ENCODE data around the gene SNCA.

Gene SNCA

DNA sequence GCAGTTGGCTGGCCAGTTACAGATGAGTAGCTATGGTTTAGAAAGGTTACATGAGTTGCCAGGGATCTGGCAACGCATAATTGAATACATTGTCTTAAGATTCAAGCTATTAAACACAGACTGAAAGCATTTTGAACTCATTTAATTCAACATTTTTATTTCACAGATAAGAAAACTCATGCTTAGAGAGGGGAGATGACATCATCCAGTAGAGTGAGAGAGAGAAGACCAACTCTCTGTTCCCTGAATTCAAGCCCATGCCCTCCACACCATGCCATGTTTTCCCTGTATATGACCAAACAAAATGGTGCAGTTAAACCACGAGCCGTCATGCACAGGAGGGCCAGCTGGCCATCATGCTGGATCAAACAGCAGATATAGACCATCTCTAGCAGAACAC, 22.6 kb downstream of the SNCA start:
- DNase-seq (ENCODE audit: low read depth), result no peak

DNA sequence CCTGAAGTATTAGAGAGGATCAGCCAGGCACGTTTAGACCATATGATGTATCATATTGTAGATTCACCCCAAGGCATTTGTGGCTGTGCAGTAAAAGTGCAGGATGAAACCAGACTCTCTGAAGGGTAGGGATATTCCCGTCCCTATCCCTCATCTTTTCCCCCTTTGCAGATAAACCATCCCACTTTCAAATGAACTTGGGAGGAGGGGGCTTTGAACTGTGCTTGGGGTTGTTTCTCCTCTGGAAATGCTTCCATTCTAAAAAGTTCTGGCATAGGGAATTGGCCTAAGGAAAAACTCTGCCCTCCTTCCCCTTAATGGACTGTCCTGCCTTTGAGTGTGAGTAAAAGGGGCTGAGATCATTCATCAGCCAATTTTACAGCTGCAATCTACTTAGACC, 23.8 kb downstream of the SNCA start:
- DNase-seq (ENCODE audit: low read depth), result no peak

DNA sequence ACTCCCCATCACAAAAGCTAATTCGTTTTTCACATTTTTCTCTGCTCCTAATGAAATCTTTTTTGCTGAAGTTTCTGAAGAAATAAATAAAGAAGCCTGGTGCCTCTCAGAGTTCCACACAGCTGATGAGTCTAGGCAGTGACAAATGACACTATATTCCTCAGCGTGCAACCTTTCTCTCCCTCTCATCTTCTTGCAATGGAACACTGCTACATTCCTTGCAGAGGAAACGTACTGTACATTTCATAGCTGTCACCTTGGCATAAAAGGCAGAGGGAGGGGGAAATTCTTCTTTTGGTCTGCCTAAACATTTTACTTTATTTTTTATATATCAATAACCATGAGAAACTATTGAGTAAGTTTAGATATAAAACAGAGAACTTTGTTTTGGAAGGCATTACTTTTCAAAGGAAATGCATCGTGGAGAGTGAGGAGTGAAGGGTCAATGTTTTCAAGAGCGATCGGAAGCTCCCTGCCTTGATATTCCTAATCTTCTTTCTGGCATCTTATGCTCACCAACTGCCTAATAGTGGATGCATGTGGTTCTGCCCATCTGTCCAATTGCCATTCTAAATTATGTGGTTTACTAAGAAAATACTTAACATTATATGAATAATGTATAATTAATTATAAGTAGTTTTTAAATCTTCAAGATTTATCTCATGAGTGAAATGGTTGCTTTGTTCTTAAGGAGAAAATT, 29.4 kb downstream of the SNCA start:
- DNase-seq (ENCODE audit: low read depth), result no peak

DNA sequence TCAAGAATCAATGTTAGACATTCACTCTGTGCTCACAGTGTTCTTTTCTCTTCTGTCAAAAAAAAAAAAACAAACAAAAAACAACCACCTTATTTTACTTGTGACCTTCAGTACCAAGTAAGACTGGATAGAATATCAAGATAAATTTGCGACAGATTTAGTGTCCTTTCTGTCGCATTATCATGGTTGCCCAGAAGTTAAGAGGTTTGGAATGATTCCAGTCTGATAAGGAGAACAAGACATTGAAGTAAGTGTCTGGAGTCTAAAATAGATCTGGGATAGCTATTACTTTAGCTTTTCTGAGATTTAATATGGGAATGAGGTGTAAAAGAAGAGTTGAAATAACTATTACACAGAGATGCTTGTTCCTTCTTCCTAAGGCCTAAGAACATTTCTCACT, 31.7 kb downstream of the SNCA start:
- no peak for DNase-seq (ENCODE audit: low read depth)

DNA sequence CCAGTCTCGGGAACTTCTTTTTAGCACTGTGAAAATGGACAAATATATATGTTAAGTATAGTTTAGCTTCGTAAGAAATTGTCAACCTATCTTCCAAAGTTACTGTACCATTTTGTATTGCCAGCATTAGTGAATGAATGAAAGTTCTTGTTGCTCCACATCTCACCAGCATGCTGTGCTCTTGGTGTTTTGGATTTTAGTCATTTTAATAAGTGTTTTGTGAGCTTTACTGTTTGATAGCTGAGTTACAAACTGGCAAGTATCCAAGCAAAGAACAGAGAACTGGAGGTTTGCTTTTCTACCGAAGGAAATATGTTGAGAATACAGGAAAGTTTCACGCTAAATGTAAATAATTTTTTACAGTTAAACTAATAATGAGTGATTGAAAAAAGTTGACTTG, 33.0 kb downstream of the SNCA start:
- DNase-seq (ENCODE audit: low read depth), result no peak

DNA sequence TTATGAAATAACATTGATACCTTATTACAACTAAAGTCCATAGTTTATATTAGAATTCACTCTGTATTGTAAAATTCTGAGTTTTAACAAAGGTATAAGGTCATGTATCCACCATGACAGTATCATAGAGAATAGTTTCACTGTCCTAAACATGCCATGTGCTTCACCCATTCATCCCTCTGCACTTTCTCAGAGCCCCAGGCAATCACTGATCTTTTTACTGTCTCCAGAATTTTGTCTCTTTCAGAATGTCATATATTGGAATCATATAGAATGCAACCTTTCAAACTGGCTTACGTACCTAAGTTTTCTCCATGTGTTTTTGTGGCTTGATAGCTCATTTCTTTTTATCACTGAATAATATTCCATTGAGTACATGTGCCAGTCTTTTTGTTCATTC, 33.9 kb downstream of the SNCA start:
- no peak for DNase-seq (ENCODE audit: low read depth)

DNA sequence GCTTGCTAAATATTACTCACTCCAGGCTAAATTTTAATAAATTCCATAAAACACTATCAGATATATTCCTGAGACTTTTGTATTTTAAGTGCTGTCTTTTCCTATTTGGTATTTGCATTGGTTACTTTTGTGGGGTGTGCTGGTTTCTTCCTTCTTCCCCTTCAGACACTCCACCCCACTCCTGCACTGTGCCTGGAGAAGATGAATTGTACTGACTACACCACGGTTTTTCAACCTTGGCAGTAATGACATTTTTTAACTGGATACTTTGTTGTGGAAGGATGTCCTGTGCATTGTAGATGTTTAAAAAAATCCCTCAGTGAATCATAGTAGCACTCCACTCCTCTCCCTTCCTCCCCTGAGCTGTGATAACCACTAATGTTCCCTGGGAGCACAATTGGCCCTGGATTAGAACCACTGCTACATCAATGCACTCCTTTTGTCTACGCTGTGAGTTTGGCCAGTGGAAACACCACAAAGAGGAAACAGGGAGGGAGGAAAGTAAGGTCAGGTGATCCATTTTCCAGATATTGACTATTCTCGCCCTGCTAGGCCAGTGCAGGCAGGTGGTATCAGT, 36.3 kb downstream of the SNCA start:
- DNase-seq (ENCODE audit: low read depth), result no peak

DNA sequence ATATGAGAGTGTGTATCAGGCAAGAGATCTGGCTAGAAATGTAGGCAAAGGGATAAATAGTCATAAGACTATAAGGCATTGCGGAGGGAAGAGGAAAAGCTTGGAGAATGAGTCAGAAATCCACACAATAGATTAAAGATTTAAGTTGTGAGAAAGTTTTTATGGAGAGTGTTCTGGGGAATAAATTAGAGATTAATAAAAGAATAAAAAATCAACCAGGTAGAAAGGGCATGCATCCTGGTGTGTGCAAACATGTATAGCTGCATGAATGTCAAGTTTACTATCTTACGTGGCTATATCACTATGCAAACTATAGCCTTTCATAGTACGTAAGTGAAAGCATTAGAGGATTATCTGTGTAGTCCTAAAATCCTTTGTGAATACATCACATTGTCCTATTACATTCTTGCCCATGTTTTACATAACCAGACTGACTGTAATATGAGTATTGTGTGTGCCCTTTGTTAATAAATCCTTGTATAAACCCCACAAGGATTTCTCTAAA, 36.9 kb downstream of the SNCA start:
- DNase-seq (ENCODE audit: low read depth), result no peak

DNA sequence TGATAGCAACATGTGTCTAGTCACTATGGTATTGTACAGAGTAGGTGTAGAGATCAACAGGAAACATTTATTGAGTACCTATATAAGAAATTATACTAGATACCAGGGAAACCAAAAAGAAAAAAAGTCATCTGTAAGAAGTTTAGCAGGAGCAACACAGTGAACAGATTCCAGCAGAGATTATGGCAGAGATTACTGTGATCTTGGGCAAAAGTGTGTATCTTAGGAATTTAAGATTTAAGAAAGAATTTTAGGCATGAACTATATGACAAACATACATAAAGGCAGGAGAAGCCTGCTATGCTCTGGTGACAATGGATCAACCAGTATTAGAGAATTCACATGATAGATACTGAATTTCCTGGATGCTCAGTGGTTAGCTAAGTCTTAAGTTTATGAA, 37.9 kb downstream of the SNCA start:
- no peak for DNase-seq (ENCODE audit: low read depth)

DNA sequence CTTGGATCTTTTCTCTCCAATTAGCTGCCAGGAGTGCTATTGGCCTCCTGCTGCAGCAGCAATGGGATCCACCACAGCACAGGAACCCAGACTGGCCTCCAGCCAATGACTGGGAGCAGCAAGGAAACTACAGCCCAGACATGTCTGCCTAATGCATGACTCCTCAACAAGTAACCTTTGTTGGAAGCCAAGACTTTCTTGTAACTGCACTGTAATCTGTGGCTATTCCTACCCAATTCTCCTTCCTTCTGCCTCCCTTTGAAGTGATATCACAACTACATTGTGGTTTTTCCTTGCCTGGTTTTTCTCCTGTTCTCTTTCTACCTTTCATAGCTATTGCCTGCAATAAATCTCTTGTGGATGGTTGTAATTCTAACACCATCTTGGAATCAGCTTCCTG, 39.8 kb downstream of the SNCA start:
- DNase-seq (ENCODE audit: low read depth), result no peak

DNA sequence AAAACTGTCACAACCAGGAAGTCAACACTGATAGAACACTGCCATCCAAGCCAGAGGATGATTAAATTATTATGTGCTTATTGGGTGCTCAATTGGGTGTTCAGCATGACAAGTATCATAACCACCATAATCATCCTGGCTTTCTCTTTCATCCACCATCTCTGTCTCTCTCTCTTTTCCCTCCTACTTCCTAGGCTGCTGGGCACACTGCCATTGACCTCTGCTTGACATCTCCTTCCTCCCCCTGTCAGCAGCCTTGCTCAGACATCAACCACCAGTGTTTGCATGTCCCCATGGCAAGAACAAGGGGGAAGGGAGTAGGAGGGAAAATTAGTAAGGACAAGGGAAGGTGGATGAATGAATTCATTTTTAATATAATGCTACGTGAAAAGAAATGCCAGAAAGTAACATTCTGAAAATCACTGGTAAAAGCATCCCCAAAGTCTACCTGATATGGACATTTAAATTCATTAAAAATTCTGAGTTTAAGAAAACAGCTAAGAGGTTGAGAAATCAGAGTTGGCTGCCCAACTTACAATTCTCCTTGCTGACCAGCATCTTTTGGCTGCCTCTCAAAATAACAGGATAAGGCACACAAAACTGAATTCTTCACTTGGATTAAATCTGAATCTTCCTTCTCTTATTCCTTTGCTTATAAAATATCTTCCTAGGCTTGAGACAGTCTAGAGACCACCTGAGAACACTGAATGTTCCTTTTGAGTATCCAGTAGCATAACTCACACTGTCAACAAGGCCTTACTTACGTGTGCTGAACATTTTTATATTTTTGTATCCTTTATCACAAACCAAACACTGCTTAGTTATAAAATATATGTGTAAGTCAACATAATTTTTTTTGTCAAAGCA, 48.5 kb downstream of the SNCA start:
- DNase-seq (ENCODE audit: low read depth), result no peak

DNA sequence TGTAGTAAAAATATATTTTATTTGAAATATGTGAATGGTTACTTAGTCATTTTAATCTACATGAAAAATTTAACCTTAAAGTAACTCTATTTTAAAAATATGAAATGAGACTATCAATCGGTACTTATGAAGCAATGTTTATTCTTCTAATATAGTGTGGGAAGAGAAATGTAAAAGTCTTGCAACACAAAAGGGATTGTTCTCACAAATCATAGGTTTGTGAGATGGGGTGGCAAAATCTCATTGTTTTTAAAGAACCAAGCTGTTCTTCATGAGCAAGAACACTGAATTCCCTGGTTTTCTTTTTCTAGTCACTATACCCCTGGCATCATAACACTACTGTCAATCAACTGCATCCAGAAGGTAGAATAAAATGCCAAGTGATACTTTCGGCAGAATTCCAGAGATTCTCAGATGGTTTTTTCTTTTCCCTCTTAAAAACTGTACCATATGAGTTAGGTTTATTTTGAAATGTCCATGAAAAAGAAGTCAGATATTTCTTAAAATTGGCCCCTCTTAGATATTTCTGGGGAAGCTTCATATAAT, 52.2 kb downstream of the SNCA start:
- no peak for DNase-seq (ENCODE audit: low read depth)

DNA sequence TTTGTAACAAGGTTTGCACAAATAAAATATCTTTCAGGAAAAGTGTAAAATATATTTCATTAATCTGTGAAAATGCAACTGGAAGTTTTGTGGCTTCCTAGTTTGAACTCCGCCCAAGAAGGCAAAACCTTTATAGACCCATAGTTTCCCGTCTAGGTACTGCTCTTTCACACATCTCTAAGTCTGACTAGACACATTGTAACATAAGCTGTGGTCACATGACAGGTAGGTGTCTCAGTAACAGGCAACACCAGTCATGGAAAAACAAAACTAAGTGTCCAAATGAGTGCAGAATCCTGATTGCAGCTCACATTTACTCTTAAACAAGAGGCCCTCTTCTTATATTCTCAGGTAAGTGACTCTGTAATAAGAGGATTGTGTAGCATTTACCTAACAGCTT, 55.6 kb downstream of the SNCA start:
- no peak for DNase-seq (ENCODE audit: low read depth)

DNA sequence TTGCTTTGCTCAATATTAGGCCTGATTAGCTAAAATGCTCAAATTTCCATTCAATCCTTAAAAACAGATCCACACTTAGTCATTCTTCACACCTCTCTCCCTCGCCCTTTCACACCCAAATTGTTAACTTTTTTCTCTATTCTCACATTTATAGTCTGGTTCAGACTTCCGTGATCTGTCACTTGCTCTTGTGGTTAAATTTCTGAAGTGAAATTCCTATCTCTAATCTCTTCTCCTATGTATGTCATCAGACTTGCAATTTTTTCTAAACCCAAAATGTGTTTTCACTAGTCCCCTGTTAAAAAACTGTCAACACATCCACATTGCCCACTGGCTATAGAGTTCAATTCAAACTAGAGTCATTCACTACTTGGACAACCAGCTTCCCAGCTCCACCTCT, 63.2 kb downstream of the SNCA start:
- DNase-seq (ENCODE audit: low read depth), result no peak

DNA sequence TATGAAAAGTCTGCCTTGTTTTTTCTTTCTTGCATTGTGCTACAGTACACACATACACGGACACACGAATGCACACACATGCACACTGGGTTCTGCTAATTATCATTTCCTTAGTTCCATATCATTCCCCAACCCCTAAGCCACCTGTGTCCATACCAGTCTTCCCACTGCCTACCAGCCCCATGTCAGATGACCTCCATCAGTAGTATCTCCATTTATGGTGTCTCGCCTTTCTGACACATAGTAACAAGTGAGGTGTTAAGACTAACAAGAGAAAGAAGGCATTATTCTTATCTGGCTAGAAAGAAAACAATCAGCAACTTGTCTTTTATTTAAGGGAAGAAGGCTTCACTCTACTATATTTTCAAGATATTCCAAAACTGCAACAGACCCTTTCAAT, 67.1 kb downstream of the SNCA start:
- DNase-seq (ENCODE audit: low read depth), result no peak

DNA sequence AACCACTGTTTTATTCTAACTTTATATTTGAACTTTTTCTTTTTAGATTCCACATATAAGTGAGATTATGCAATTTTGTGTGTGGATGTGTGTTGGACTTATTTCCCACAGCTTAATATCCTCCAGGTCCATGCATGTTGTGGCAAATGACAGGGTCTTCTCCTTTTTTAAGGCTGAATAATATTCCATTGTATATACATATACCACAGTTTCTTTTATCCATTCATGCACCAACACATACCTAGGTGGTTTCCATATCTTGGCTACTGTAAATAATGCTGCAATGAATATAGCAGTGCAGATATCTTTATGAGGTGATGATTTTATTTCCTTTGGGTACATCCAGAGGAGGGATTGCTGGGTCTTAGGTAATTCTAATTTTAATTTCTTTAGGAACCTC, 69.0 kb downstream of the SNCA start:
- no peak for DNase-seq (ENCODE audit: low read depth)

DNA sequence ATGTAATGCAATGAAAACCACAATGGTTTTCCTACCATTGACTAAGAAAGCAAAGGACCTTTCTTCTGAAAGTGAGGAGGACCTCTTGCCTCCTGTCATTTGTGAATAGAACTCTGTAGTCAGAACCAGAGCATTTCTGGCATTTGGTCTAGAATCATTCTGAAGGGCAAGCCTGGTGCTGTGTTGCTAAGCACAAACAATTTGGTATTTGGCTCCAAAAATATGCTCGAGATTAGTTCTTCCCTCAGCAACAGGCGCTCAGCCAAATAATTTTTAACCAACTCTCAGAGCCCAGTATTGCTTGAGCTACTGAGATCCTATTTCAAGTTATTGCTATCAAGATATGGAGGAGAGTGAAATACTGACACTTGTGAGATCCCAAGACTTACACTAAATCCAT, 71.0 kb downstream of the SNCA start:
- no peak for DNase-seq (ENCODE audit: low read depth)

DNA sequence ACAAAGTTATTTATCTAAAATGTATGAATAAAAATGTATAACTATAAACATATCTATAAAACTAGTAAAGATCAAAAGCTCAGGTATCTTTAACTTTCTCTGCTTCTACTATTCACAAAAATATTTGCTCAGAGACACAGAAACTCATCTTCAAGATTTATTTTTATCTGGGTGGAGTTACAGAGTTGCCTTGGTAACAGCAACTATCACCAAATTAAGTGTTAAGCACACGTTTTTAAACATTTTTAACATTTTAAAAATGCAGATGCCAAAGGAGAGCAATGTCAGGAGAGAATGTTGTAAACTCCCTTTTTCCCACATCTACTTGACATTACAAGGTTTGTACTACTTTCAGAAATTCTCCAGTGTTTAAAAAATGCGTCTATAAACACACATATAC, 71.4 kb downstream of the SNCA start:
- DNase-seq (ENCODE audit: low read depth), result no peak

DNA sequence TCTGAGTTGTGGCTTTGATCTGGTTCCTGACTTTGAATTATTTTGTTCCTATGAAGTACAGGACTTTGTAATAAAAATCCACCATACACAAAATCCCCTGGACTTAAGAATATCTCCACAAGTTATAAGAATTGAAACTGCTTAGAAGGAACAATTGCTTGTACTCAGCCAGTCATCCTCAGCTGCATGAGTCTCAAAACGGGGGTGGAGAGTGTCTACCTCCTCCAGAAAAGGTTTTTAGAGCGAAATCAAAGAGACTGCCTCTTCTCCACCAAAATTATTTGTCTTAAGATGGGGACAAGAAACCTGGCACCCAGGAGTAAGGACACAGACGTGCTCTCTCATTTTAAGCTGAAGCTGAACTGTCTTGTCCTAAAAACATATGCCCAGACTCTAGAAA, 74.7 kb downstream of the SNCA start:
- no peak for DNase-seq (ENCODE audit: low read depth)

DNA sequence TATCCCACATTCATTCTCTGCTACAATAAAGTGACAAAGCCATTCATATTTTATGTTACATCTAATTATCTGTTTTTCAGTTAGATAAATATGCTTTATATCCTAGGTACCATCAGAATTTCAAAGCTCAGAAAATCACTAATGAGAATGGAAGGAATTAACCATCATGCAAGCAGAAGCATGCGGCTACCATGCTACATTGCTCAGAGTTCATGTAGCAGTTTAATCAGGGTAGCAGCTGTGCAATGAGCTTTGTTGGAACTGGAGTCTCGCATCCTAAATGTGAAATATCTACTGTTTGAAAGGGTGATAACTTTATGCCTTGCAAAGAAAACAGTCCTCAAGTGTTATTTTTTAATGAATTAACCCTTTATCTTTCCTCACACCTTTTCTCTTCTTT, 77.5 kb downstream of the SNCA start:
- no peak for DNase-seq (ENCODE audit: low read depth)

DNA sequence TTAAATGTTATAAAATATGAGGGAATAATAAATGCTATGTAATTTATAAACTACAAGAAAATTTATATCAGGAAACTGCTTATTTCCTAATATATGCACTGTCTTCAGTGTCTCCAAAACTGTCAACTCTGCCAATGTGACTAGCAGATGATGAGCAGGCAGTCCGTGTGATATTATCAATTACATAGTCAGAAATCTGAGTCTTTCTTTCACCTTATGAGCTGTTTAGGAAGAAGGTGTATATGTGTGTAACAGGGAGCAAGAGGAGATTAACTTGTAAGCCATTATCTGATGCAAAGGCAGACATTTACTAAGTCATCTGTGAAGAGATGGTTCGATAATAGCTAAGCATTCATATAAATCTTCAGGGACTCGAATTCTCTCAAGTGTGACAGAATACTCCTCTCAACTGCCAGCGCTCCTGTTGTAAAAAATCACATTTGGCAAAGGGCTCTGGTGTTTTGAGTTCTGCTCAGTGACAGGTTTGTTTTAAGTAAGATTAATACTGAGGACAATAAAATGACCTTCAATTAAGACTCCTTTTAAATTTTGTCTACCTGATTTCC, 79.7 kb downstream of the SNCA start:
- no peak for DNase-seq (ENCODE audit: low read depth)

DNA sequence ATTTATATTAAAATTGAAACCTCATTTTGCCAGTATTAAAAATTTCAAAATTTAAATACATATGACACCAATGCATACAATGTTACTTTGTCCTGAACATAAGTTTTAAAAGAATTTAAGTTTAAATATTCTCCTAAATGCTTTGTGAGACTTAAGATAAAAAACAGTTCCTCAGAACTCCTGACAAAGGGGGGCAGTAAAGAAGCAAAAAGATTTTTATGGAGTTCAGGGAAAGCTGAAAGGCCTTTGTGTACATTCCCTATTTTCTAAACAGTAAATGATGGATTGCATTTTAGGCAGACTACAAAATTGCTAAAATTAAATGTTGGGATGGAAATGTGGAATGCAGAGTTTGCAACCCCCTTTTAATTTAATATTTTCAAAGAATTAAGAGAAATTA, 81.7 kb downstream of the SNCA start:
- DNase-seq (ENCODE audit: low read depth), result no peak

DNA sequence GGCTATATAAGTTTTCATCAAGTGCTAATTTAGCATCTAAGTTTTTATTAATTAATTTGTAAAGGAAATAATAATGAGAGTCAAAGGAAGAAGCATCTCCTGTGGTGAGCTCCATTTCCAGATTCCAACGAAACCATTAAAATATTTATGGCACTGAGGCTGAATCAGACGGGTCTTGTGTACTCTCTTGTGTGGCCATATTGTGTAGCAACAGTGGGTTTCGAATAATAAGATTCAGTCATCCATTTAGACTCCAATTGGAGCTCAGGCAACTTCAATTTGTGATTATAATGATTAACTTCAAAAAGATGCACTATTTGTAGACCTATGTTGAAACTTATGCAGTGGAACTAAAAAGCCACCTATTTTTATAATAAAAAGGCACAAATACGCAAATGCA, 82.4 kb downstream of the SNCA start:
- DNase-seq (ENCODE audit: low read depth), result no peak

Data from activated T-helper 9 cell treated with anti-CD3 and anti-CD28 coated beads, Interleukin-2, amount 50 U/mL, for 16 hours (primary cell).